K562 (cell line): ENCODE measurements around the gene NFKBIB. TPM values are rescaled to one million over a fixed set of nuclear protein-coding genes. Genes with fewer than 3 reads are reported as not detected.

ENCODE experiments used
- CHD7 ChIP-seq: fragments of 200-600 bp; sonication (generic); IDR thresholded peaks from one replicate; pipeline ENCODE4 v1.6.1; 2012; ENCODE audit warnings: mild to moderate bottlenecking, low read depth, low read length, inconsistent platforms
- ZBTB40 ChIP-seq, 2 experiments: fragments of 450-650 bp in 1 of 2; sonication (generic) in 1 of 2; formaldehyde crosslinking in 1 of 2; IDR thresholded peaks; 2 replicates each; pipeline versions ENCODE4 v1.7.1 to v1.9.0; 2016 to 2022; ENCODE audit warnings: inconsistent platforms in 1 of 2, mild to moderate bottlenecking in 1 of 2, missing genetic modification reagents in 1 of 2
- polyA plus RNA-seq, 8 experiments: library from polyadenylated mRNA; depleted of rRNA in 4 of 8; stranded (reverse) in 5 of 8; unstranded in 3 of 8; fragments of >200 nt; fragmentation: Nextera tagmentation in 2 of 8; fragmentation: Illumina TruSeq in 1 of 8; extraction: Ambion mirVana in 2 of 8; extraction: Trizol in 1 of 8; gene quantifications; 2 replicates each; pipeline versions ENCODE4 v1.2.1 to v1.2.3, GENCODE V29; 2011 to 2014; ENCODE audit warnings: inconsistent platforms in 1 of 8, missing spikeins in 1 of 8
- total RNA-seq, 7 experiments: library from RNA; depleted of rRNA in 6 of 7; stranded (reverse); fragments of >200 nt in 6 of 7; fragmentation: Illumina TruSeq in 2 of 7; extraction: Trizol in 2 of 7; gene quantifications; 2 replicates each; pipeline versions ENCODE4 v1.2.1 to v1.2.3, GENCODE V29; 2011 to 2021; ENCODE audit warnings: low replicate concordance in 1 of 7
- TF ChIP-seq, protein P1 (sequence below): fragments of 250-450 bp; sonication (Bioruptor Pico); IDR thresholded peaks from 2 replicates; pipeline ENCODE4 v1.5.1; 2021; ENCODE audit warnings: mild to moderate bottlenecking

NFKBIB gene
- total and polyA plus RNA-seq, 9 of the 15 experiments (the other 6 are each of a cell fraction or from before 2014, with no cell fraction given), result 1.5 to 44.9 (median 10.4) TPM

DNA sequence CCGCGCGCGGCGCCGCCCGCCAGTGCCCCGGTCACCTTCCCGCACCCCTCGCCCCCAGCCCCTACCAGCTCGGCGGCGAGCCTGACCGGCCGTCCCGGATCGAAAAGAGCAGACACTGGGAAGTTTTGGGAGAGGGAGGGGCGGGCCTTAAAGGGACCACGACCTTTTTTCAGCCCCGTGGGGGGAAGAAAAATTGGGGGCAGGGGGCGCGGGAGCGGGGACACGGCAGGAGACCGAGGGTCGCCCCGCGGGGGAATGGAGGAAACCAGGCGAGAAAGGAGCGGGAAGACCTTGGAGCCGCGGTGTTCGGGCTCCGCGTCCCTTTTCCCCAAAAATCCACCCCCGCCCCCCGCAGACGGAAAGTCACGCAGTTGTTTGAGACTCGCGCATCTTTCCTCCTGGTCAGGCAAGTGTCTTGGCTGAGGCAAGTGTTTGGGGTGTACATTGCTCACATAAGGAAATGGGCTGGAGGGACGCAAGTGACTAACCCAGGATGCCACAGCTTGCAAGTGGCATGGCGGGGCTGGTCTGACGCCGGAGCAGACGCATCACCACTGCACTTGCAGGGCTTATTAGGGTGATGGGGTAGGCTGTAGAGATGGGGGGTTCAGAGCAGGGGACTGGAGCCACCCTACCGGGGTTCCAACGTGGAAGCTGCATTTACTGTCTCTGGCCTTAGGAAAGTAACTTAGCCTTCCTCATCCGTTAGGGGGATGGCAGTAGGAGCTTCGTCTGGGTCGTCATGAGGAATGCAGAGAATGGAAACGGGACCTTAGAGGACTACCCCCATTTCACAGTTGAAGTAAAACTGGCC lies 47.3 kb upstream of the NFKBIB start (continued):
- TF ChIP-seq CHD7, result no peak
- TF ChIP-seq, protein P1, sequence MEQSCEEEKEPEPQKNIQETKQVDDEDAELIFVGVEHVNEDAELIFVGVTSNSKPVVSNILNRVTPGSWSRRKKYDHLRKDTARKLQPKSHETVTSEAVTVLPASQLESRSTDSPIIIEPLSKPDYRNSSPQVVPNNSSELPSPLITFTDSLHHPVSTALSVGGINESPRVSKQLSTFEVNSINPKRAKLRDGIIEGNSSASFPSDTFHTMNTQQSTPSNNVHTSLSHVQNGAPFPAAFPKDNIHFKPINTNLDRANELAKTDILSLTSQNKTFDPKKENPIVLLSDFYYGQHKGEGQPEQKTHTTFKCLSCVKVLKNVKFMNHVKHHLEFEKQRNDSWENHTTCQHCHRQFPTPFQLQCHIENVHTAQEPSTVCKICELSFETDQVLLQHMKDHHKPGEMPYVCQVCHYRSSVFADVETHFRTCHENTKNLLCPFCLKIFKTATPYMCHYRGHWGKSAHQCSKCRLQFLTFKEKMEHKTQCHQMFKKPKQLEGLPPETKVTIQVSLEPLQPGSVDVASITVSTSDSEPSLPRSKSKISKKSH (CRISPR knock-in tag), result no peak
- no peak for TF ChIP-seq ZBTB40 (IDR thresholded peaks at IDR 0.05)
- TF ChIP-seq ZBTB40 (CRISPR knock-in tag; IDR thresholded peaks at IDR 0.05), result no peak
